Spleen (tissue), 11 donors: Measurements from ENCODE around the gene RGS9BP. TPM values are rescaled to one million over a fixed set of nuclear protein-coding genes. Genes with fewer than 3 reads are reported as not detected.
A peak's percentile ranks its signal among the peaks of the same experiment; 100 is the strongest.

Experiments used
- DNase-seq: peaks from one replicate; pipeline ENCODE4 v3.0.0-alpha.2; 2020
- H3K27ac ChIP-seq, 8 donors: fragments of 200-600 bp; sonication (generic) in 7 of 8; 1 replicate in 4 of 8; 2 replicates in 4 of 8; pipeline versions ENCODE4 v1.5.0 to v1.8.0; 2016 to 2021; ENCODE audit warnings: inconsistent platforms in 4 of 8, mild to moderate bottlenecking in 4 of 8, moderate library complexity in 1 of 8
- H3K27me3 ChIP-seq, 7 donors: fragments of 200-600 bp; sonication (generic) in 6 of 7; replicated peaks in 1 of 7; 1 replicate in 4 of 7; 2 replicates in 3 of 7; pipeline versions ENCODE4 v1.5.0 to v1.8.0; 2016 to 2021; ENCODE audit warnings: inconsistent platforms in 3 of 7, mild to moderate bottlenecking in 1 of 7
- H3K36me3 ChIP-seq, 6 donors: fragments of 200-600 bp; sonication (generic) in 5 of 6; 1 replicate in 4 of 6; 2 replicates in 2 of 6; pipeline versions ENCODE4 v1.5.0 to v1.8.0; 2016 to 2021; ENCODE audit warnings: inconsistent platforms in 2 of 6
- H3K4me1 ChIP-seq, 6 donors: fragments of 200-600 bp; sonication (generic) in 5 of 6; 1 replicate in 3 of 6; 2 replicates in 3 of 6; pipeline versions ENCODE4 v1.5.0 to v1.8.0; 2016 to 2021; ENCODE audit warnings: inconsistent platforms in 3 of 6
- H3K4me3 ChIP-seq, 8 donors: fragments of 200-600 bp; sonication (generic) in 7 of 8; 1 replicate in 4 of 8; 2 replicates in 4 of 8; pipeline versions ENCODE4 v1.5.0 to v1.8.0; 2016 to 2021; ENCODE audit warnings: inconsistent platforms in 4 of 8, mild to moderate bottlenecking in 4 of 8, moderate library complexity in 2 of 8
- H3K9me3 ChIP-seq, 8 donors: fragments of 200-600 bp; sonication (generic) in 7 of 8; 1 replicate in 4 of 8; 2 replicates in 4 of 8; pipeline versions ENCODE4 v1.5.0 to v1.8.0; 2016 to 2021; ENCODE audit warnings: inconsistent platforms in 4 of 8
- POLR2A ChIP-seq, 3 donors: fragments of 450-650 bp; IDR thresholded peaks; one replicate each; pipeline ENCODE4 v1.5.1; 2017; ENCODE audit warnings: antibody characterized with exemption in 3 of 3, mild to moderate bottlenecking in 1 of 3
- POLR2AphosphoS5 ChIP-seq, 3 donors: sonication (generic); formaldehyde crosslinking; IDR thresholded peaks; one replicate each; pipeline ENCODE4 v1.5.1; 2017; ENCODE audit warnings: antibody characterized with exemption in 3 of 3
- WGBS, 5 donors: extraction: QIAGEN DNeasy Blood & Tissue Kit in 3 of 5; methylation state at CpG; one replicate each; pipeline versions ENCODE4 v1.1.5 to v1.1.7; 2013 to 2018; 5-methylcytosine and 5-hydroxymethylcytosine counted together
- intact Hi-C: fragments of 100-400 bp; cut with DNase I; formaldehyde crosslinking; loops from one replicate; pipeline ENCODE4 v1.15.0; 2023; ENCODE audit warnings: low total_unique reads
- polyA plus RNA-seq, 3 donors: library from polyadenylated mRNA; stranded (reverse); fragments of 200-250 nt; gene quantifications; one replicate each; pipeline ENCODE4 v1.2.1, GENCODE V29; 2013
- total RNA-seq, 7 donors: library from RNA; depleted of rRNA in 3 of 7; stranded (reverse); fragments of >200 nt in 3 of 7; fragmentation: NEBNext Ultra II Directional in 4 of 7; extraction: Animal tissue kit (Norgen Biotek cat#: 25700) in 4 of 7; gene quantifications; one replicate each; pipeline versions ENCODE4 v1.1.0 to v1.2.1, GENCODE V29; 2016 to 2021
- TF ChIP-seq, protein P1 (sequence below), 11 experiments: fragments of 200-600 bp in 7 of 11; fragments of 450-650 bp in 4 of 11; sonication (generic) in 4 of 11; IDR thresholded peaks in 8 of 11; conservative IDR thresholded peaks in 3 of 11; 1 replicate in 7 of 11; 2 replicates in 4 of 11; pipeline versions ENCODE4 v1.4.0 to v1.8.0; 2016 to 2021; ENCODE audit warnings: antibody characterized with exemption in 11 of 11, inconsistent platforms in 4 of 11, mild to moderate bottlenecking in 1 of 11
- donor health status: healthy with polysubstance abuse.
- donor health status: DM: no; HTN: no; CAD: no; lungs with moderate emphysema.
- donor health status: DM: no; HTN: no; CAD: no.
- donor health status: Bipolar disorder and iron deficiency.
- donor health status: healthy.
- donor health status: DM: no; HTN: no; CAD: no.
- donor health status: DM: yes; HTN: yes; CAD: no.

RGS9BP gene
- total and polyA plus RNA-seq, 10 donors: 0.03 to 0.60 (median 0.23) TPM; not detected in 1

DNA sequence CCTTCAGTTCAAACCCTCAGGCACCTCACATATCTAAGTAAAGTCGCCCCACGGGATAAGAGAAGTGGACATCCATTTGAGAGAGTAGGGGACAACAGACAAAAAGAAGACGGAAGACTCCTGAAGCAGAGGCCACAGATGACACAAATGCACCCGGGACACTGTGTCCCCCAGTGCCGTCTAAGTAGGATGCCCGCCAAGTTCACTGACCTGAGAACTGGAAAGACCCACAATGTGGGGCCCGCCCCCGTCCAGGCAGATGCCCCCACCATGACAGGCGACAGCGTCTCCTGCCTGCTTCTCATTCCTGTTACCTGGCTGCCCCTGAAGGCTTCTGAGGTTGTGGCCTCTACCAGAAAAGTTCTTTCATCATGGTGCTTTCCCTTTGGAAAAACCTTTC lies 17.6 kb upstream of the RGS9BP start:
- no peak for DNase-seq
- no peaks in the 10 kb centered on the region for H3K9me3 ChIP-seq
- intact Hi-C loops: no loop called here
- 85 to 96% (median 94%) methylated on average over 9 to 10 of the region's 10 CpGs for WGBS, 5 donors
- no peak overlapping the region for H3K27ac ChIP-seq
- no peak overlapping the region for H3K4me3 ChIP-seq
- no peaks in the 10 kb centered on the region for H3K27me3 ChIP-seq
- peaks cover 0 to 21% (median 4%) of the 10 kb centered on the region in 6 donors for H3K4me1 ChIP-seq
- H3K36me3 ChIP-seq: peaks cover 0 to 61% (median 35%) of the 10 kb centered on the region in 6 donors
- TF ChIP-seq, protein P1, sequence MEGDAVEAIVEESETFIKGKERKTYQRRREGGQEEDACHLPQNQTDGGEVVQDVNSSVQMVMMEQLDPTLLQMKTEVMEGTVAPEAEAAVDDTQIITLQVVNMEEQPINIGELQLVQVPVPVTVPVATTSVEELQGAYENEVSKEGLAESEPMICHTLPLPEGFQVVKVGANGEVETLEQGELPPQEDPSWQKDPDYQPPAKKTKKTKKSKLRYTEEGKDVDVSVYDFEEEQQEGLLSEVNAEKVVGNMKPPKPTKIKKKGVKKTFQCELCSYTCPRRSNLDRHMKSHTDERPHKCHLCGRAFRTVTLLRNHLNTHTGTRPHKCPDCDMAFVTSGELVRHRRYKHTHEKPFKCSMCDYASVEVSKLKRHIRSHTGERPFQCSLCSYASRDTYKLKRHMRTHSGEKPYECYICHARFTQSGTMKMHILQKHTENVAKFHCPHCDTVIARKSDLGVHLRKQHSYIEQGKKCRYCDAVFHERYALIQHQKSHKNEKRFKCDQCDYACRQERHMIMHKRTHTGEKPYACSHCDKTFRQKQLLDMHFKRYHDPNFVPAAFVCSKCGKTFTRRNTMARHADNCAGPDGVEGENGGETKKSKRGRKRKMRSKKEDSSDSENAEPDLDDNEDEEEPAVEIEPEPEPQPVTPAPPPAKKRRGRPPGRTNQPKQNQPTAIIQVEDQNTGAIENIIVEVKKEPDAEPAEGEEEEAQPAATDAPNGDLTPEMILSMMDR (IDR thresholded peaks at IDR 0.05 in 8 of 11, conservative IDR thresholded peaks at IDR 0.05 in 3 of 11): no peak
- no peak for TF ChIP-seq POLR2A (IDR thresholded peaks at IDR 0.05)
- TF ChIP-seq POLR2AphosphoS5 (IDR thresholded peaks at IDR 0.05): no peak

DNA sequence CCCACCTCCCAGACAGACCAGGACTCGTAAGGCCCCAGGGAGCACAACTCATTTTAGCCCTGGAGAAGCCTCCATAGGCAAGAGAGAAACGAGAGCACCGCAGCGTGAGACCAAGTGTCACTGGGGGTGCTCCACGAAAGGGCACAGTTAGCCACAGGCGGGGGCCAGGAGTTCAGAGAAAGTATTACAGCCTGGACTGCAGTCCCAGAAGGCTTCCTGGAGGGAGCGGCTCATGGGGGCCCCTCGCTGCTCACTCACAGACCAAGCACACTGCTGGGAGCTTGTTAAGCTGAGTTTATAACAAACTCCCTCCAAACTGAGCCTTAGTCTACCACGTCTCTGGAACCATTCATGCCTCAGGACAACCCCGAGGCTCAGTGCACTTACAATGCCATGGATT lies 17.1 kb upstream of the RGS9BP start:
- intact Hi-C loops: no loop called here
- no peak for DNase-seq
- no peaks in the 10 kb centered on the region for H3K9me3 ChIP-seq
- peaks cover 0 to 18% (median 4%) of the 10 kb centered on the region in 6 donors for H3K4me1 ChIP-seq
- no peaks in the 10 kb centered on the region for H3K27me3 ChIP-seq
- H3K36me3 ChIP-seq: peaks cover 0 to 57% (median 34%) of the 10 kb centered on the region in 6 donors
- 85 to 94% (median 86%) methylated on average over 10 of the region's 10 CpGs for WGBS, 5 donors
- TF ChIP-seq POLR2AphosphoS5 (IDR thresholded peaks at IDR 0.05) (no peak), POLR2A (IDR thresholded peaks at IDR 0.05) (no peak)
- TF ChIP-seq, protein P1 (IDR thresholded peaks at IDR 0.05 in 8 of 11, conservative IDR thresholded peaks at IDR 0.05 in 3 of 11): no peak
- H3K27ac ChIP-seq: no peak overlapping the region
- H3K4me3 ChIP-seq: no peak overlapping the region

- TF ChIP-seq, protein P1 (IDR thresholded peaks at IDR 0.05 in 8 of 11, conservative IDR thresholded peaks at IDR 0.05 in 3 of 11): no peak
- TF ChIP-seq POLR2A (IDR thresholded peaks at IDR 0.05): no peak
- TF ChIP-seq POLR2AphosphoS5 (IDR thresholded peaks at IDR 0.05): no peak
- no peak for DNase-seq
- H3K4me1 ChIP-seq: peaks cover 0 to 16% (median 4%) of the 10 kb centered on the region in 6 donors
- H3K27ac ChIP-seq: no peak overlapping the region
- intact Hi-C loops: no loop called here
- peaks cover 0 to 38% (median 21%) of the 10 kb centered on the region in 6 donors for H3K36me3 ChIP-seq
- H3K4me3 ChIP-seq: no peak overlapping the region
- WGBS, 5 donors: 85 to 92% (median 90%) methylated on average over 7 of the region's 7 CpGs
- no peaks in the 10 kb centered on the region for H3K9me3 ChIP-seq
- H3K27me3 ChIP-seq: no peaks in the 10 kb centered on the region
Observed at GRCh38 chr19:32661318-32661717, 14.3 kb upstream of the RGS9BP start.

DNA sequence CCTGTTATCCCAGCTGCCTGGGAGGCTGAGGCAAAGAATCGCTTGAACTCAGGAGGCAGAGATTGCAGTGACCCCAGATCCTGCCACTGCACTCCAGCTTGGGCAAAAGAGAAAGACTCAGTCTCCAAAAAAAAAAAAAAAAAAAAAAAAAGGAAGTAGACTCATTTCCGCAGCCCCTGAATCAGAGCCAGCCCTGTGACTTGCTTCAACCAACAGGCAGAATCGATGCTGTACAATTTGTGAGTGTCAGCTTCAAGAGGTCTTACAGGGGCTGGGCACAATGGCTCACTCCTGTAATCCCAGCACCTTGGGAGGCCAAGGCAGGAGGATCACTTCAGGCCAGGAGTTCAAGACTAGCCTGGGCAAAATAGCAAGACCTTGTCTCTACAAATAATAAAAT lies 13.5 kb upstream of the RGS9BP start:
- intact Hi-C loops: no loop called here
- Histone ChIP-seq H3K4me1 (peaks cover 0 to 16% (median 4%) of the 10 kb centered on the region in 6 donors), H3K9me3 (no peaks in the 10 kb centered on the region), H3K4me3 (no peak overlapping the region), H3K27ac (peak overlapping the region in 2 of 8 donors; percentile 17 to 22), H3K36me3 (peaks cover 0 to 38% (median 17%) of the 10 kb centered on the region in 6 donors), H3K27me3 (no peaks in the 10 kb centered on the region)
- 18 to 27% (median 23%) methylated on average over 3 of the region's 3 CpGs for WGBS, 5 donors
- TF ChIP-seq POLR2A (IDR thresholded peaks at IDR 0.05) (no peak), POLR2AphosphoS5 (IDR thresholded peaks at IDR 0.05) (no peak)
- TF ChIP-seq, protein P1 (IDR thresholded peaks at IDR 0.05 in 8 of 11, conservative IDR thresholded peaks at IDR 0.05 in 3 of 11): no peak
- DNase-seq: no peak
